BJ (cell line): ENCODE results near the gene FGF14. TPM values are rescaled to one million over a fixed set of nuclear protein-coding genes. Genes with fewer than 3 reads are reported as not detected.

Experiments used
- CTCF ChIA-PET: fragments of 350-600 bp; formaldehyde crosslinking; extraction: SDS; loops from one replicate; lab custom pipeline; 2021; ENCODE audit warnings: antibody characterized with exemption, inconsistent platforms; lab: Yijun Ruan, JAX
- POLR2A ChIA-PET: fragments of 300-600 bp; sonication (Branson Sonifier 250); formaldehyde crosslinking; extraction: SDS; loops from one replicate; lab custom pipeline; 2021; ENCODE audit warnings: antibody characterized with exemption; lab: Charles Lee
- DNase-seq: peaks from one replicate; pipeline ENCODE4 v3.0.0-alpha.2; 2011; ENCODE audit warnings: low read depth
- H3K27me3 ChIP-seq: 2 replicates; pipeline ENCODE4 v1.6.0; 2011; ENCODE audit warnings: low read length; ENCODE audit not compliant: control insufficient read depth, insufficient read depth
- H3K36me3 ChIP-seq: 2 replicates; pipeline ENCODE4 v1.5.1; 2011; ENCODE audit warnings: low read length; ENCODE audit not compliant: control insufficient read depth, insufficient read depth
- H3K4me3 ChIP-seq: 2 replicates; pipeline ENCODE4 v1.5.1; 2011; ENCODE audit warnings: low read depth, mild to moderate bottlenecking, control low read depth, low read length
- CTCF ChIP-seq: IDR thresholded peaks from 2 replicates; pipeline ENCODE4 v1.5.1; 2011; ENCODE audit warnings: low read depth, mild to moderate bottlenecking, control low read depth, inconsistent platforms, low read length, moderate library complexity; ENCODE audit not compliant: insufficient read depth
- polyA plus RNA-seq: library from polyadenylated mRNA; depleted of rRNA; stranded (reverse); fragments of >200 nt; gene quantifications from 2 replicates; pipeline ENCODE4 v1.2.3, GENCODE V29; 2011

The FGF14 gene
- polyA plus RNA-seq, 1 experiment = 0.01 TPM

GRCh38 chr13:102041544-102041943 is 360.3 kb downstream of the FGF14 start:
- ChIA-PET POLR2A (no interaction called here), CTCF (no interaction called here)
- Histone ChIP-seq H3K27me3 (no peaks in the 10 kb centered on the region), H3K36me3 (no peaks in the 10 kb centered on the region), H3K4me3 (no peak overlapping the region)
- TF ChIP-seq CTCF = no peak
- DNase-seq = no peak

- no peaks in the 10 kb centered on the region for H3K36me3 ChIP-seq
- no peak for DNase-seq
- POLR2A ChIA-PET = no interaction called here
- TF ChIP-seq CTCF = no peak
- H3K27me3 ChIP-seq = no peaks in the 10 kb centered on the region
- no peak overlapping the region for H3K4me3 ChIP-seq
- CTCF ChIA-PET = no interaction called here
These were observed 361.0 kb downstream of the FGF14 start for GRCh38 chr13:102040812-102041211.

- no peak for DNase-seq
- no peaks in the 10 kb centered on the region for H3K27me3 ChIP-seq
- ChIA-PET CTCF (no interaction called here), POLR2A (no interaction called here)
- no peak for TF ChIP-seq CTCF
- H3K36me3 ChIP-seq = no peaks in the 10 kb centered on the region
- H3K4me3 ChIP-seq = no peak overlapping the region
These were observed 362.6 kb downstream of the FGF14 start for GRCh38 chr13:102039264-102039663.

- no peak for DNase-seq
- Histone ChIP-seq H3K4me3 (no peak overlapping the region), H3K27me3 (no peaks in the 10 kb centered on the region), H3K36me3 (no peaks in the 10 kb centered on the region)
- no peak for TF ChIP-seq CTCF
- CTCF ChIA-PET = no interaction called here
- POLR2A ChIA-PET = no interaction called here
These were observed 363.1 kb downstream of the FGF14 start for GRCh38 chr13:102038787-102039186.

- Histone ChIP-seq H3K36me3 (no peaks in the 10 kb centered on the region), H3K27me3 (no peaks in the 10 kb centered on the region), H3K4me3 (no peak overlapping the region)
- DNase-seq = no peak
- CTCF ChIA-PET = no interaction called here
- POLR2A ChIA-PET = no interaction called here
- TF ChIP-seq CTCF = no peak
These were observed 365.9 kb downstream of the FGF14 start for GRCh38 chr13:102035969-102036368.
